ENCODE measurements around the gene UBA3. TPM values are rescaled to one million over a fixed set of nuclear protein-coding genes. Genes with fewer than 3 reads are reported as not detected.

UBA3 gene
- total RNA-seq, 1 experiment from 2014 or later = 67.2 TPM

- H3K79me2 ChIP-seq (ENCODE audit: insufficient read depth, low read length) = peaks cover 5% of the 10 kb centered on the region; the same call in 1 of the 2 replicates
- no peak overlapping the region for H3K4me3 Mint-ChIP-seq
- H3K79me1 ChIP-seq (ENCODE audit: insufficient read depth, low read depth, low read length, poor library complexity, severe bottlenecking) = peaks cover 6% of the 10 kb centered on the region
- H3K18ac ChIP-seq (ENCODE audit: insufficient read length, low read depth, low read length) = no peak overlapping the region
- H3K27ac ChIP-seq (ENCODE audit: insufficient read length, low read depth, low read length) = no peak overlapping the region
- no peak overlapping the region for H4K5ac ChIP-seq (ENCODE audit: insufficient read length, low read depth, low read length)
- H4K8ac ChIP-seq (replicated peaks; ENCODE audit: insufficient read length, low read depth, low read length) = no peak overlapping the region
- H3K4me1 Mint-ChIP-seq = peaks cover 35 to 37% of the 10 kb centered on the region in 2 experiments
- no peak overlapping the region for H2AFZ ChIP-seq (ENCODE audit: low read length)
- no peak overlapping the region for H2BK120ac ChIP-seq (ENCODE audit: low read depth, low read length, poor library complexity, severe bottlenecking)
- no peak for DNase-seq
- H3K27me3 Mint-ChIP-seq (ENCODE audit: low read depth) = no peaks in the 10 kb centered on the region; the same call in 1 of the 2 replicates
- H3K4me2 ChIP-seq (ENCODE audit: insufficient read depth, insufficient read length, low read length) = no peak overlapping the region
- H3K14ac ChIP-seq (ENCODE audit: insufficient read depth, low read length) = no peak overlapping the region
- H2BK12ac ChIP-seq (ENCODE audit: insufficient read length, low read depth, low read length) = no peak overlapping the region
- peaks cover 10% of the 10 kb centered on the region for H3K23me2 ChIP-seq (ENCODE audit: insufficient read length, low read depth, low read length, poor library complexity, severe bottlenecking)
- H3K27me3 ChIP-seq (ENCODE audit: insufficient read depth, low read length) = no peaks in the 10 kb centered on the region
- no peak overlapping the region for H3K9ac ChIP-seq (ENCODE audit: extremely low read depth, insufficient read length, low read length)
- H3T11ph ChIP-seq (ENCODE audit: low read length) = no peak overlapping the region
- no peak overlapping the region for H2BK5ac ChIP-seq (ENCODE audit: insufficient read length, low read length)
- H2AK5ac ChIP-seq (ENCODE audit: insufficient read length, low read length) = no peak overlapping the region
- no peaks in the 10 kb centered on the region for H4K20me1 ChIP-seq (ENCODE audit: control insufficient read depth, insufficient read depth, insufficient read length)
- no peaks in the 10 kb centered on the region for H3K9me3 Mint-ChIP-seq
- no peak overlapping the region for H2BK20ac ChIP-seq (ENCODE audit: low read depth, low read length, poor library complexity, severe bottlenecking)
- peaks cover 0 to 5% (median 0%) of the 10 kb centered on the region in 3 experiments; a peak in 3 of 7 replicates for H3K36me3 Mint-ChIP-seq (ENCODE audit: insufficient read depth in 1 of 3, low read depth in 3 of 3)
- no peak overlapping the region for H4K91ac ChIP-seq (ENCODE audit: insufficient read length, low read depth, low read length)
- H3K27ac Mint-ChIP-seq = no peak overlapping the region
- WGBS (ENCODE audit: extremely low coverage, insufficient read length, low lambda C conversion rate) = no CpG with 5 or more reads among the region's 2 CpGs
- H3K23ac ChIP-seq (ENCODE audit: insufficient read length, low read depth, low read length) = no peak overlapping the region
- H2BK15ac ChIP-seq (ENCODE audit: low read depth, low read length) = no peak overlapping the region
- H3K9me3 ChIP-seq (ENCODE audit: control insufficient read depth, low read depth, low read length) = no peaks in the 10 kb centered on the region
- no peak overlapping the region for H3K4ac ChIP-seq (ENCODE audit: low read depth, low read length)
- no peak overlapping the region for H3K56ac ChIP-seq (ENCODE audit: insufficient read length, low read depth, low read length)
- TF ChIP-seq CTCF (conservative IDR thresholded peaks at IDR 0.05) = no peak
- peaks cover 6% of the 10 kb centered on the region; the same call in 1 of the 2 replicates for H3K4me1 ChIP-seq (ENCODE audit: insufficient read depth, low read length)
Measured at GRCh38 chr3:69082361-69082760, 2.2 kb upstream of the UBA3 start.
